ENCODE measurements around the gene DDR1. TPM values are rescaled to one million over a fixed set of nuclear protein-coding genes. Genes with fewer than 3 reads are reported as not detected.

The DDR1 gene
- total RNA-seq, 2 donors from 2014 or later, result 140 to 151 TPM

GRCh38 chr6:30885481-30885998 is 1.2 kb downstream of the DDR1 start:
- Histone ChIP-seq H3K9ac (ENCODE audit: extremely low read depth, low read length, poor library complexity, severe bottlenecking) (peak overlapping the region; percentile 39), H3K9me3 (ENCODE audit: control insufficient read depth, low read length) (no peaks in the 10 kb centered on the region), H3K27ac (ENCODE audit: low read depth, low read length) (peak overlapping the region; percentile 97), H3K4me3 (ENCODE audit: low read length) (peak overlapping the region; percentile 90), H3K4me1 (ENCODE audit: control insufficient read depth, insufficient read depth, low read length) (peaks cover 13% of the 10 kb centered on the region), H3K36me3 (ENCODE audit: control insufficient read depth, insufficient read depth, low read length) (peaks cover 17% of the 10 kb centered on the region), H3K27me3 (ENCODE audit: control insufficient read depth, insufficient read depth, low read length, poor library complexity, severe bottlenecking) (no peaks in the 10 kb centered on the region)
- Mint-ChIP-seq H3K4me1 (peaks cover 53% of the 10 kb centered on the region), H3K27ac (peak overlapping the region; percentile 81), H3K27me3 (ENCODE audit: insufficient read depth) (no peaks in the 10 kb centered on the region), H3K36me3 (ENCODE audit: low read depth) (peaks cover 20% of the 10 kb centered on the region), H3K9me3 (no peaks in the 10 kb centered on the region), H3K4me3 (peak overlapping the region; percentile 79)
- TF ChIP-seq CTCF (conservative IDR thresholded peaks at IDR 0.05), result no peak
- 32% methylated on average over 2 to 7 of the region's 7 CpGs for WGBS, 2 experiments (ENCODE audit: insufficient coverage in 1 of 2, insufficient read length in 1 of 2)
- DNase-seq, result no peak

- peak overlapping the region; percentile 39 for H3K9ac ChIP-seq (ENCODE audit: extremely low read depth, low read length, poor library complexity, severe bottlenecking)
- DNase-seq, result peak; percentile 94
- Mint-ChIP-seq H3K9me3 (no peaks in the 10 kb centered on the region), H3K36me3 (ENCODE audit: low read depth) (peaks cover 23% of the 10 kb centered on the region), H3K4me3 (peak overlapping the region; percentile 79), H3K27me3 (ENCODE audit: insufficient read depth) (no peaks in the 10 kb centered on the region), H3K4me1 (peaks cover 48% of the 10 kb centered on the region), H3K27ac (peak overlapping the region; percentile 81)
- peaks cover 13% of the 10 kb centered on the region for H3K4me1 ChIP-seq (ENCODE audit: control insufficient read depth, insufficient read depth, low read length)
- TF ChIP-seq CTCF (conservative IDR thresholded peaks at IDR 0.05), result no peak
- peak overlapping the region; percentile 97 for H3K27ac ChIP-seq (ENCODE audit: low read depth, low read length)
- peaks cover 24% of the 10 kb centered on the region for H3K36me3 ChIP-seq (ENCODE audit: control insufficient read depth, insufficient read depth, low read length)
- no peaks in the 10 kb centered on the region for H3K27me3 ChIP-seq (ENCODE audit: control insufficient read depth, insufficient read depth, low read length, poor library complexity, severe bottlenecking)
- H3K4me3 ChIP-seq (ENCODE audit: low read length), result peak overlapping the region; percentile 90
- WGBS, 2 experiments (ENCODE audit: insufficient coverage in 1 of 2, insufficient read length in 1 of 2), result 11 to 17% methylated on average over 12 to 18 of the region's 18 CpGs
- H3K9me3 ChIP-seq (ENCODE audit: control insufficient read depth, low read length), result no peaks in the 10 kb centered on the region
Measured at GRCh38 chr6:30885999-30886896, 1.9 kb downstream of the DDR1 start.

GRCh38 chr6:30886897-30887255 is 2.6 kb downstream of the DDR1 start:
- H3K4me1 Mint-ChIP-seq, result peaks cover 42% of the 10 kb centered on the region
- peak overlapping the region; percentile 97 for H3K27ac ChIP-seq (ENCODE audit: low read depth, low read length)
- no peak for DNase-seq
- no peaks in the 10 kb centered on the region for H3K9me3 Mint-ChIP-seq
- peak overlapping the region; percentile 81 for H3K27ac Mint-ChIP-seq
- no peak overlapping the region for H3K9ac ChIP-seq (ENCODE audit: extremely low read depth, low read length, poor library complexity, severe bottlenecking)
- peaks cover 13% of the 10 kb centered on the region for H3K4me1 ChIP-seq (ENCODE audit: control insufficient read depth, insufficient read depth, low read length)
- H3K9me3 ChIP-seq (ENCODE audit: control insufficient read depth, low read length), result no peaks in the 10 kb centered on the region
- H3K27me3 Mint-ChIP-seq (ENCODE audit: insufficient read depth), result no peaks in the 10 kb centered on the region
- peaks cover 26% of the 10 kb centered on the region for H3K36me3 Mint-ChIP-seq (ENCODE audit: low read depth)
- peak overlapping the region; percentile 79 for H3K4me3 Mint-ChIP-seq
- H3K27me3 ChIP-seq (ENCODE audit: control insufficient read depth, insufficient read depth, low read length, poor library complexity, severe bottlenecking), result no peaks in the 10 kb centered on the region
- no peak overlapping the region for H3K4me3 ChIP-seq (ENCODE audit: low read length)
- TF ChIP-seq CTCF (conservative IDR thresholded peaks at IDR 0.05), result no peak
- peaks cover 25% of the 10 kb centered on the region for H3K36me3 ChIP-seq (ENCODE audit: control insufficient read depth, insufficient read depth, low read length)
